Right renal cortex interstitium (tissue), 3 donors: ENCODE data around the gene GID8. TPM values are rescaled to one million over a fixed set of nuclear protein-coding genes. Genes with fewer than 3 reads are reported as not detected.

Source experiments
- DNase-seq, 3 donors: peaks; one replicate each; pipeline ENCODE4 v3.0.0-alpha.2; 2013; ENCODE audit warnings: low read depth in 3 of 3, low spot score in 2 of 3
- polyA plus RNA-seq, 3 donors: library from polyadenylated mRNA; unstranded; fragments of 120-200 nt; gene quantifications; one replicate each; pipeline ENCODE4 v1.2.1, GENCODE V29; 2013; ENCODE audit not compliant: insufficient read length in 3 of 3

GID8 gene
- polyA plus RNA-seq, 3 donors = 48.9 to 54.1 (median 52.0) TPM

DNA sequence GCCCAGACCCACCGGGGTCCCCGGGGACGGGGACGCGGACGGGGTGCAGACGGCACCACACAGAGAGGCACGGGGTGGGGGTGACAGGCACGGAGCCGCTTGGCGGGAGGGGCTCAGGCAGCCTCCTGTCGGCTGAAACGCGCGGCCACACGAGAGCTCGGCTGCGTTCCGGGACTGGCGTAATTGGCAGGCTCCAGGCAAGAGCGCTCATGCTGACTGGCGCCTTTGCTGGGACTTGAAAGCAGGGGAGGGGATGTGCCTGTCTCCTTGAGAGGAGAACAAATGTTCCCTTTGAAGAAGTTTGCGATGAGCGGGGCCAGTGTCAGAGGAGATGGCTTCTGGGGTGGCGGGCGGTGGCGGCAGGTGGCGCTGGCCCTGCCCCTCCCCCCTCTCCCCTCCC lies 43.0 kb downstream of the GID8 start:
- DNase-seq = no peak

DNA sequence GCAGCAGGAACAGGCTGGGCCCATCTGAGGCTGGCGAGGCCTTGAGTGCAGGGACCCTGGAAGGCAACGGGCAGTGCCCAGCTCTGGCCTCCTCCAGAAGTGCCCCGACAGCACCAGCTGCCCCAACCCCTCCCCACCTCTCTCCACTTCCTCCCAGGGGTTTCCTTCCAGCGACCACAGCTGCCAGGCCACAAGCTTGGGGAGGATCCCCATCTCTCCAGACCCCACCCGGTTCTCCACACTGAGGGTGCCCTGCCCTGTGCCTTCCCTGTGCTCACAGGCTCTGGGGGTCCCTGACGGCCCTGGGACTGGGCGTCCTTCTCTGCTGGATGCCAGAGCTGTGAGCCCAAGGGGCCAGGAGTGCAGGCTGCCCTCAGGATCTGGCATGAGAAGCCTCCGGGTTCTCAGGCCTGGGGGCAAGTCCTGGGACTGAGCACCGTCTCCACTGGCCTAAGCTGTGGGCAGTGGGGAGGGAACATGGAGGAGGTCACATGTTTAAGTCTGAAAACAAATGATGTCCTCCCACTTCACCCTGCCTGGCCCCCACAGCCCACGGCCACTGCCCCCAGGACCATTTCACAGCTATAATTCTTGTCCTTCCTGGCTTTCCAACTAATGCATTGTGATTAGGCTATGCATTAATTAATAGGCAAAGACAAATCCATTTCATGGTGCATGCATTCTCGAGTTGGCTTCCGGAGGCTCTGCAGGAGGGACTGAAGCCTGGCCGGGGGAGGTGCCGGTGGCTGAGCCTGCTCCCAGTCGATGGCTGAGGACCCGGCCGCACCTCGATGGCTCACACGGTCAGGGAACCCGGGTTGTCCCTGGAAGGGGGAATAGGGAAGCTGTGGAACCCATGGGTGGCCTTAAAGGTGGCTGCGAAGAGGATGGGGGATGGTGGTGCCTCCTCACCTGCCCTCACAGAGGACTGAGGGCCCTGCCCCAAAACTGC lies 44.5 kb downstream of the GID8 start:
- DNase-seq = no peak

DNA sequence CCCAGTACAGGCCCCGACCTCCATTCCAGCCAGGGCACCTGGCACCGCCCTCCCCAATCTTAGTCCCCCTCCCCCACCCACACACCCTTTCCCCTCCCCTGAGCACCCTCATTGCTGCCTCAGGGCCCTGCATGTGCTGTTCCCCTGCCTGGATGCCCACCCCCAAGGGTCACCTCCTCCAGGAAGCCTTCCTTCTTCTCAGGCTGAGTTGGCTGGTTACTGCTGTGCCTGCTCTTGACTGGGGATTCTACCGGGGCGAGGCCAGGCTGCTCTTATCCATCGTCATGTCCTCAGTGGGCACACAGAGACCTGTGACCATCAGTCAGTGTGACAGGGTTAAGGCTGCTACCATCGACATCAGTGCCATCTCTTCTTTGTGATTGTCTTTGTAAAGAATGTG lies 45.3 kb downstream of the GID8 start:
- no peak for DNase-seq

DNA sequence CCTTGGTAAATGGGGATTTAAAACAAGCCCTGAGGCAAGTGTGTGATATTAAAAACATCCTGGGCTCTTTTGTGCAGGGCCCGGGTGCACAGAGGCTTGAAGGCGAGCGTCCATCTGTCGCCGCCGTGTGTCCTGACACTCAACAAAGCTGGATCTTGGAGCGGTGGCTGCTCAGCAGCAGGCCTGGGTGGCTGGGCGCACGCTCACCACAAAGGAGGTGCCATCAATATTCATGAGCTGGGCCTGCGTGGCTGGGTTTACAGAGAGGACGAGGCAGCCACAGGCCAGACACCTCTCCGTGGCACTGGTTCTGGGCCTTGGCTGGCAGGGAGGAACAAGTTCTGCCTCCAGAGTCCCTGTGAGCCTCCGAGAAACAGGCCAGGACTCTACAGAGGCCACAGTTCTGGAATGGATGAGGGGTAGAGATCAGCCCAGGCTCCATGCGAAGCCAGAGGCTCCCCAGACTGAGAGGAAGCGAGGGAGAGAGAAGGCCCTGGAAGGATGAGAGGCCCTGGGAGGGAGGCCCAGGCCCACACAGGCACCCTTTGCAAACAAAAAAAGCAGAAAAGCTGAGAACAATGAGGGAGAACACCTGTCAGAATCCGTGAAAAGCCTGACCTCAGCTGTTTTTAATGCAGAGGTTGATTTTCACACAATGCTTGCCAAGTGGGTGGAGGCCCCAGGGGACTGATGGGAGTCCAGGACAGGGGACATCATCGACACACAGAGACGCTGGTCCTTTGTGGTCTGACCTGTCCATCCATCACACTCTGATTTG lies 46.9 kb downstream of the GID8 start:
- no peak for DNase-seq

DNA sequence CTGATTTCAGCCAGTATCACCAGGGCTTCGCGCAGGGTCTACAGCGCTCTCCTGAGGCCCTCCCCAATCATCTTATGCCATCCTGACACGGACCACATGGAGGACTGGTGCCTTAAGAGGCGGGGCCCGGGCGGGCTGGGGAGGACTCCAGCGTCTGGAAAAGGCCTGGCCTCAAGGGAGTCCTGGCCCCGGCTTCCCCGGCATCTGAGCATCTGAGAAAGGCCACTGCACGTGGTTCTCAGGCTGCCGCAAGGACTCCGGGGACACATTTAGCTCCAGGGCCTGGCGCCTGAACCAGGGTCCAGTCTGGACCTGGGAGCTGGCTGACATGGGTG lies 47.5 kb downstream of the GID8 start:
- no peak for DNase-seq

DNA sequence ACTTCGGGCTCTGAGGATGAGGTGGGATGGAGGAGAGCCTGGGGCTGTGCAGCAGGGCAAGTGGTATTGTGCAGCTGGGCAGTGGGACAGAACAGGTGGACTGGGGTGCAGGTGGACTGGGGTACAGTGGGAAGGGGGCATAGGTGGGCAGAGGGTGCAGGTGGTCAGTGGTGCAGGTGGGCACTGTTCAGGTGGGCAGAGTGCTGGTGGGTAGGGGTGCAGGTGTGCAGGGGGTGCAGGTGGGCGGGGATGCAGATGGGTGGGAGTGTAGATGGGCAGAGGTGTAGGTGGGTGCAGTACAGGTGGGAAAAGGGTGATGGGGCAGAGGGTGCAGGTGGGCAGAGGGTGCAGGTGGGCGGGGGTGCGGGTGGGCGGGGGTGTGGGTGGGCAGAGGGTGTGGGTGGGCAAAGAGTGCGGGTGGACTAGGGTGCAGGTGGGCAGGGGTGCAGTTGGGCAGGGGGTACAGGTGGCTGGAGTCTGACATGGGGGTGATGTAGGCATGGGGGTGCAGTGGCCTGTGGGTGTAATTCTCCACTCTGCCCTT lies 48.4 kb downstream of the GID8 start:
- DNase-seq = no peak

DNA sequence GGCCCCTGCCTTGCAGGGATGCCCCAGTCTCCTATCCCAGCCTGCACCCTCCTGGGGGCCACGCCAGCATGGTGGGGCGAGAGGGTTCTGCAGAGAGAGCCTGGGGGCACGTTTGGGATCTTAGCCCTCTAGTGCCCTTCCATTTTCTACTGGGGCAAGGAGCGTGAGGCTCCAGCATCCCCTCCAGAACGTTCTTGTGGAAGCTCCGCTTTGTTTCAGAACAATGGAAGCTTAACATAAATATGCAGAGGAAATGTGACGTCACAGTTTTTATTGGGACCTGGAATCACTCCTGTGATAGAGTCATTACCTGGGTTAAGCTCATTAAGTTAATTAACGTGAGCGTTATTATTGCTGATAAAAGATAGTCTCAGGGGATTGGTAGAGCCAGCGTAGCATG lies 49.2 kb downstream of the GID8 start:
- DNase-seq = no peak

DNA sequence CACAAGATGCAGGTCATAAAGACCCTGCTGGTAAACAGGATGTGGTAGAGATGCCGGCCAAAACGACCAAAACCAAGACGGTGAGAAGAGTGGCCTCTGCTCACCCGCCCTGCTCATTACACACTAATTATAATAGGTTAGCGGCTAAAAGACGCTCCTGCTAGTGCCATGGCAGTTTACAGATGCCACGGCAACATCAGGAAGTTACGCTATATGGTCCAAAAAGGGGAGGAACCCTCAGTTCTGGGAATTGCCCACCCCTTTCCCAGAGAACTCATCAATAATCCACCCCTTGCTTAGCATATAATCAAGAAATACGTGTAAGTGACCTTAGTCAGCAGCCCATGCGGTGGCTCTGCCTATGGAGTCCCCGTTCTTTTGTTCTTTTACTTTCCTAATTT lies 51.3 kb downstream of the GID8 start:
- DNase-seq = no peak

DNA sequence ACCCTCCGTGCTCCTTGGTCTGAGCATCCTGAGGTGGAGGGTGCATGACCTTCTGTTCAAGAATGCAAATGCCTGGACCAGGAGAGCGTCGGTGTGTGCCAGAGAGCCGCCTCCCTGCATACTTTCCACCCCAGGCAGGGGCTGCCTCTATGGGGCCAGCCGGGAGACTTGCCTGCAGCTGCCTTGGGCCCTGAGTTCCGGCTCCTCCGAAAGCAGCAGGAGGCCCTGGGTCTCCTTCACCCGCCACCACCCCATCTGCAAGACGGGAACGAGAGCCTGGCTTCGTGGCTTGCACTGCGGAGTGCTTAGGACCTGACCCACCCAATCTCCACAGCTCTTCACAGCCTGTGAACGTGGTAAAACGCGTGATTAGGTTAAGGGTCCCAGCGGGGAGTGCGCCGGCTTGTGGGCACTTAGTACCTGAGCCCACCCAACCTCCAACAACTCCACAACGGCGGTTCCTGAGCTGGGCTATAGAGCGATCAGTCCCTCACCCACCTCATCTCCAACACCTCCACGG lies 52.4 kb downstream of the GID8 start:
- DNase-seq = no peak

DNA sequence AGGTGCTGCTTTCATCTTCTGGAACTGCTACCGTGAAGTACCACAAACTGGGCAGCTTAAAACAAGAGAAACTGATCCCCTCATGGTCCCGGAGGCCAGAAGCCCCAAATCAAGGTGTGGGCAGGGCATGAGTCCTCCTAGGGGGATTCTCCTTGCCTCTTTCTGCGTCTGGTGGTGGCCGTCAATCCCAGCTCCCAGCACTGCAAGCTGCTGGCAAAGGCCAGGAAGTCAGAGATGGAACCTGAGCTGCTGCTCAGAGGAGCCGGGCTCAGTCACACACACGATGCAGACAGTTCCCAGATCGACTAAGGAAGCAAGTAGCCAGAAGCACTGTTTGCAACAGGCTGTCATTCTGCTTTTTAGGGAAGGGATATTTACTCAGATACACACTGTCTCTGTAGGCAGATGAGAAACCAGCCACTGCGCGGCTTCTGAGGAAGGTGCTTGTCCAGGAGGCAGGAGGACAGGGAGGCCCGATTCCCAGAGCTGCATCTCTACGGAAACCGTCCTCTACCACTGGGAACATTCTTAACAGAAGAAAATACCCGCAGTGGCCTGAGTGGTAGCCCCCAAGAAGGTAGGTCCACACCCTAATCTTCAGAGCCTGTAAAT lies 53.4 kb downstream of the GID8 start:
- DNase-seq = no peak

DNA sequence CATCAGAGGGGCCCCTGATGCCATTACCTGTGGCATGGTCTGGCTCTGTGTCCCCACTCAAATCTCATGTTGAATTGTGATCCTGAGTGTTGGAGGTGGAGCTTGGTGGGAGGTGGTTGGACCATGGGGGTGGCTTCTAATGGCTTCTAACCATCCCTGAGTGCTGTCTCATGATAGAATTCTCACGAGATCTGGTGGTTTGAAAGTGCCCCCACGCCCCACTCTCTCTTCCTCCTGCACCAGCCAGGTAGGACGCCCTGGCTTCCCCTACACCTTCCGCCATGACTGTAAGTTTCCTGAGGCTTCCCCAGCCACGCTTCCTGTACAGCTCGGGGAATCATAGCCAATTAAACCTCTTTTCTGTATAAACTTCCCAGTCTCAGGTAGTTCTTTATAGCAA lies 53.9 kb downstream of the GID8 start:
- no peak for DNase-seq

DNA sequence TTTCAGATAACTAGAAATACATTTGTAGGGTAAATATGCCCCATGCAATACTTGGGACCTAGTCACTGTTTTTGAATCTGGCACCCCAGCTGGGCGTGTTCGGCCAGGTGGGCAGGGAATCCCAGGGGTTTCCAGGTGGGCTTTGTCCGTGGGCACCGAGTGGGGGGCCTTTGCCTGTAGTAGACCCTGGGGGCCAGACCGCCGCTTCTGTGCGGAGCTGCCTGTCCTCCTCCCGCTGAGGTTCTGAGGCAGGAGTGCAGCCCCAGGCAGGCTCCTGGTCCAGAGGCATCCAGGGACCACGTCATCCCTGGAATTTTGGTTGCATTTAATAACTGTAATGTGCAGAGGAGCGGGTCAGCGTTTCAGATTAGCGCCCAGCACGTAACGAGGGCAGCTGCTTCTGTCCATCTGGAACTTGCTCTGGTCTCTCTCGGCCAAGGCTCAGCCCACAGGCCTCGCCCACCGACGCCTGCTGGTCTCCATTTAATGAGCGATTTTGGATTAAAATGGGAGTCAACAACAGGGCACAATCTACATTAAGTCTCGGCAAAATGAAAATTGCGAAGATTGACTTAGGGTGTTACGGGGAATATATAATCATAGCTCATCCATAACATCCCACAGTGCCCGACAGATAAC lies 56.0 kb downstream of the GID8 start:
- DNase-seq = no peak

DNA sequence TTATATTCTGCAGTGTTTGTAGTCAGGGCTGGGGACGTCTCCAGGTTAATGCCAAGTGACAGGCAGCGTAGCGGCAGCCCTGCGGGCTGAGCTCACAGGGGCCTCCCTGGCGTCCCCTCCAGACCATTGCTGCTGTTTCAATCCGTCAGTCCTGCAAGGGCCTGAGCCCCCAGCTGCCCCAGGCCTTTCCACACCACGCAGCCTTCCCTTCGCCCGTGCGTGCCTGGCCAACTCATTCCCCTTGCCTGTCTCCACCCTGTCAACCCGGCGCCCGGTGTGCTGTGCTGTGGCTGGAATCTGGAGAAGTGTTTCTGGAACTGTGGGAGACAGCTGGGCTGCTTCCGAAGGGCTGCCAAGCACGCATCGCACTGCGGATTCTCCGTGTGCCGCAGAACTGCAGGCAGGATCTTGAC lies 56.9 kb downstream of the GID8 start:
- no peak for DNase-seq

DNA sequence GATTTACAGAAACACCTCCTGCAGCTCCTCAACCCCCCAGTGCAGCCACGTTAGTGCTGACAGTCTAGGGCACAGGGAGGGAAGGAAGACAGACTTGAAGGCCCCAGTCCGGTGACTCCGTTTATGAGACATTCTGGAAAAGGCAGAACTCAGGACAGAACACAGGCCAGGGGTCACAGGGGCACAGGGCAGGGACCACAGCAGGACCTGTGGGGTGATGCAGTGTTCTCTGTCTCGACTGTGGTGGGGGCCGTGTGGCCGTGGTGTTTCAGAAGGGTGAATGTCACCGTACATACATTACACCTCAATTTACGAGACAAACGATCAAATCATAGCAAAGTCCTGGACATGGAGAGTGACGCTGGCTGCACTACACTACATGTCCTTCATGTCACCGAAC lies 57.5 kb downstream of the GID8 start:
- DNase-seq = no peak

DNA sequence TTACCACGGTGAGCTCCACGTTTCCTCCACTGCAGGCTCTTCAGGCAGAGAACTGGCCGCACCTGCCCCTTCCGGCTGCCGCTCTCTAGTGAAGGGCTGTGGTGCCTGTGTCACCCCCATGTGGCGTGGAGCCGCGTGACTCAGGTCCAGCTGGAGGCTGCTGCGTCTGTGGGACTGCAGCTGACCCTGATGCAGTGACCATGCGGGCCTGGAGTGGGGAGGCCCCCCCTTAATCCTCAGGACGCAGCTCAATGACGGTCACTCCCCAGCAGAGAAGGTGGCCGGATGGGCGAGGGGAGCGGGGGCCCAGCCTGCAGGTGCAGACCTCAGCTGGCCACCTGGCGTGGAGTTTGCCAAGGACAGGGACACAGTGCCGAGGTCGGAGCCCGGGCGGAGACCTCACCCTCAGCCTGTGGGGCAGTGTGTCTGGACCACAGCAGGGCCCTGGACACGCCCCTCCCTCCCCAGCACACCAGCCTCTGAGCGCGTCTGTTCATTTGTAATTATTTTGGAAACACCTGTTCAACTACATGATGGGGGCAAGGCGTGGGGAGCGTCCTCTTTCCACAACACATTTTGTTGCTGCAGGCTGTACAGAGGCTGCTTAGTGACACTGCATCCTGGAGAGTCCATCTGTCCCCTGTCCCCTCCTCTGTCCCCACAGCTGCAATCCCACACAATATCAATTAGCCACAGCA lies 58.1 kb downstream of the GID8 start:
- no peak for DNase-seq

DNA sequence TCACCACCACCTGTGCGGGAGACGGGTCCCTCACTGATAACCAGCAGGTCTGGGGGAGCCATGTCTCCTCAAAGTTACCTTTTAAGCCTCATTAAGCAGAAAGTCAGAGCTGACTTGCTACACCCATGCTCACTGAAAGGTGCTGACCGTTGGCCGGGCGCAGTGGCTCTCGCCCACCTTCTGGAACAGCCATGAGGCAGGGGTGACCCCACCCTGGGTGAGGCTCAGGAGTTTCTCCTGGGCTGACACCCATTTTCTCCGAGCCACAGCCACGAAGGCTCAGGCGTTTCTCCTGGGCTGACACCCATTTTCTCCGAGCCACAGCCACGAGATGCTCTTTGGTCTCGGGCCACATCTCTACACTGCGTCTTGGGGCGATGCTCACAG lies 58.6 kb downstream of the GID8 start:
- DNase-seq = no peak

DNA sequence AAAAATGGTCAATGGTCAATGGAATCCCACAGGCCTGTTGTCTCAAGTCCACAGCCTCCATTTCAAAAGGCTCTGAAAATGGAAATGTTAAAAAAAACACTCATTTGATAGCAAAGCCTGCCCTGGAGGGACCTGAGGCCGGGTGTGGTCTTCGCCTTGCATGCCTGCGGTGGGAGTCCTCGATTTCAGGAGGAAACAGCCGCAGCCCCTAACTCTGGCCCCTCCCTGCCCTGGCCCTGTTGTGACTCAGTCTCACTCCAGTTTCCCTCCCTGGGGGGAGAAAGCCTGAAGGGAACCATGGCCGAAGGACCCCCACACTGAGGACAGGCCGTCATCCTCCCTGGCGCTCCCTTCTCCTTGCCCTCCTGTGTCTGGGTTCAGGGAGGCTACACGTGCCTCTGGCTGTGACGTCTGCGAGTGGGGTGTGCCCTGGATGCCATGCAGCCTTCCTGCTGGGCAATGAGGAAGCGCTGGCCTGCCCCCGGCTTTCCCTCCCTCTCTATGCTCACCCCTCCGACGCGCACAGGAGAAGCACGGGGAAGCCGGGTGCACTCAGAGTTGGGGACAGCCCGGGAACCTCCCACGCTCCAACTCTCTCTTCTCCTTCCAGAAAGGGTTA lies 59.6 kb downstream of the GID8 start:
- no peak for DNase-seq
